Brain microvascular endothelial cell (primary cell): Measurements from ENCODE around the gene PSORS1C1.

Experiments
- DNase-seq: peaks from one replicate; pipeline ENCODE4 v3.0.0-alpha.2; 2020
- H3K27ac ChIP-seq: fragments of 250-450 bp; sonication (Bioruptor Pico); 2 replicates; pipeline ENCODE4 v1.5.1; 2020; ENCODE audit warnings: mild to moderate bottlenecking, moderate library complexity
- H3K27me3 ChIP-seq: fragments of 250-450 bp; sonication (Bioruptor Pico); replicated peaks from 2 replicates; pipeline ENCODE4 v1.5.1; 2020; ENCODE audit warnings: mild to moderate bottlenecking
- H3K36me3 ChIP-seq: fragments of 250-450 bp; sonication (Bioruptor Pico); replicated peaks from 2 replicates; pipeline ENCODE4 v1.5.1; 2020; ENCODE audit warnings: mild to moderate bottlenecking
- H3K4me3 ChIP-seq: 2 replicates; pipeline ENCODE4 v1.5.1; 2011; ENCODE audit warnings: low read depth, mild to moderate bottlenecking, control low read depth, low read length, moderate library complexity
- CTCF ChIP-seq: IDR thresholded peaks from 2 replicates; pipeline ENCODE4 v1.5.1; 2011; ENCODE audit warnings: low read depth, mild to moderate bottlenecking, moderate library complexity, low read length, control low read depth, inconsistent platforms; ENCODE audit errors: missing control alignments
- in situ Hi-C: cut with HindIII; loops from 2 replicates; pipeline ENCODE4 v1.10.0; 2017; ENCODE audit warnings: low sequenced_read_pairs, low pct_ligation_motif_present

PSORS1C1 gene

GRCh38 chr6:31092238-31092637 is 22.4 kb upstream of the PSORS1C1 start:
- H3K27me3 ChIP-seq, result no peaks in the 10 kb centered on the region
- in situ Hi-C loops, result no loop called here
- TF ChIP-seq CTCF, result no peak
- DNase-seq, result no peak
- no peak overlapping the region for H3K27ac ChIP-seq
- no peak overlapping the region for H3K4me3 ChIP-seq
- no peaks in the 10 kb centered on the region for H3K36me3 ChIP-seq

- no peak for DNase-seq
- Histone ChIP-seq H3K27ac (no peak overlapping the region), H3K27me3 (no peaks in the 10 kb centered on the region), H3K36me3 (no peaks in the 10 kb centered on the region), H3K4me3 (no peak overlapping the region)
- in situ Hi-C loops, result no loop called here
- no peak for TF ChIP-seq CTCF
These were observed 21.7 kb upstream of the PSORS1C1 start for GRCh38 chr6:31092769-31093505.

- Histone ChIP-seq H3K27me3 (no peaks in the 10 kb centered on the region), H3K4me3 (no peak overlapping the region), H3K36me3 (no peaks in the 10 kb centered on the region), H3K27ac (no peak overlapping the region)
- no peak for TF ChIP-seq CTCF
- in situ Hi-C loops, result no loop called here
- DNase-seq, result no peak
These were observed 20.2 kb upstream of the PSORS1C1 start for GRCh38 chr6:31094389-31094881.

DNA sequence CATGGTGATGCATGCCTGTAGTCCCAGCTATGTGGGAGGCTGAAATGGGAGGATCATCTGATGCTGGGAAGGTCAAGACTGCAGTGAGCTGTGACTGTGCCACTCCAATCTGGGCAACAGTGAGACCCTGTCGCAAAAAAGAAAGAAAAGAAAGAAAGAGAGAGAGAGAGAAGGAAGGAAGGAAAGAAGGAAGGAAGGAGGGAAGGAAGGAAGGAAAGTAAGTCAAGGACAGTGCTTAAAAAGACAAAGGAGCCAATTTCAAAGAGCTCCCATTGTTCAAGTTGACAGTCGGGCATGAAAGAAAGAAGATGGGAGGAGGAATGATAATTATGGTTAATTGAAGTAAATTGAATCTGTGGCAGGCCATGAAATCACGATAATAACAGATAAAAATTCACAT is 18.4 kb upstream of the PSORS1C1 start:
- no peak overlapping the region for H3K27ac ChIP-seq

GRCh38 chr6:31096656-31097055 is 17.9 kb upstream of the PSORS1C1 start:
- Histone ChIP-seq H3K27ac (no peak overlapping the region), H3K27me3 (no peaks in the 10 kb centered on the region), H3K36me3 (no peaks in the 10 kb centered on the region), H3K4me3 (no peak overlapping the region)
- in situ Hi-C loops, result no loop called here
- no peak for TF ChIP-seq CTCF
- DNase-seq, result no peak

More for the DNA sequence above, 18.4 kb upstream of the PSORS1C1 start:
- no peaks in the 10 kb centered on the region for H3K27me3 ChIP-seq
- TF ChIP-seq CTCF, result no peak
- in situ Hi-C loops, result no loop called here
- H3K36me3 ChIP-seq, result no peaks in the 10 kb centered on the region
- DNase-seq, result no peak
- no peak overlapping the region for H3K4me3 ChIP-seq
